ENCODE results near the gene CHPF2. TPM values are rescaled to one million over a fixed set of nuclear protein-coding genes. Genes with fewer than 3 reads are reported as not detected.
A peak's percentile ranks its signal among the peaks of the same experiment; 100 is the strongest.

Gene CHPF2
- total RNA-seq, 1 experiment from 2014 or later: 19.5 TPM

DNA sequence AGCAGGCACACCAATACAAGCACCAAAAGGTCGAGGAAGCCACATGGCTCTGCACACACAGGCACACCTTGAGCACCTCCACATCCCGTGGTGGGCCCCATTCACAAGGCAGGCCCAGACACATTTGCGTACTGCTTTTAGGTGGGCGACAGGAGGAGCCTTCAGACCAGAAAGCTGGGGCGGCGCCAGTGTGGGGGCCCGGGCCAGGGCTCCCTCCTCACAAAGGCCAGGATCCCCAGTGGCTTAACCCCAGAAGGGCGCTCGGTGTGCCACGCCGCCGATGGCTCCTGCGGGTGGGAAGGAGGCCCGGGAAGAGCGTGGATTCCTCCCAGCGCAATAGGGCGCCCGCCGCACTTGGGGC lies 19.0 kb downstream of the CHPF2 start:
- POLR2A ChIA-PET: no interaction called here
- H2AFZ ChIP-seq (ENCODE audit: low read depth, low read length, poor library complexity, severe bottlenecking): no peak overlapping the region

More for the DNA sequence above, 19.0 kb downstream of the CHPF2 start:
- intact Hi-C loops (cut with micrococcal nuclease): no loop called here
- no peaks in the 10 kb centered on the region for H3K36me3 ChIP-seq (ENCODE audit: control insufficient read depth in 1 of 2, insufficient read depth in 2 of 2, low read length in 2 of 2)
- no peaks in the 10 kb centered on the region for H3K9me3 ChIP-seq (ENCODE audit: control insufficient read depth in 1 of 2, insufficient read depth in 1 of 2, low read depth in 1 of 2, low read length in 2 of 2)
- no TSS peak for BruUV-seq (replicated peaks)
- H3K4me3 ChIP-seq (replicated peaks in 1 of 2; ENCODE audit: low read depth in 1 of 2, low read length in 2 of 2): peak overlapping the region; percentile 63 to 72
- TF ChIP-seq ZFX (IDR thresholded peaks at IDR 0.05): no peak
- no peak for TF ChIP-seq EGR1 (IDR thresholded peaks at IDR 0.05; ENCODE audit: low read depth)
- no peak for TF ChIP-seq RAD21 (IDR thresholded peaks at IDR 0.05; ENCODE audit: low read depth)
- no peak for TF ChIP-seq CTCF (IDR thresholded peaks at IDR 0.05 in 2 of 3, conservative IDR thresholded peaks at IDR 0.05 in 1 of 3; ENCODE audit: borderline replicate concordance in 1 of 3, insufficient read depth in 1 of 3, low read depth in 2 of 3, low read length in 2 of 3)
- no peak for TF ChIP-seq TCF7L2 (IDR thresholded peaks at IDR 0.05; ENCODE audit: borderline replicate concordance, extremely low read depth, insufficient read depth, insufficient read length)
- no peak for TF ChIP-seq REST (IDR thresholded peaks at IDR 0.05; ENCODE audit: low read depth)
- no peak for TF ChIP-seq SIN3A (IDR thresholded peaks at IDR 0.05; ENCODE audit: low read depth)
- TF ChIP-seq ATF3 (IDR thresholded peaks at IDR 0.05): no peak
- TF ChIP-seq EZH2phosphoT487 (IDR thresholded peaks at IDR 0.05; ENCODE audit: borderline replicate concordance): no peak
- no peak for TF ChIP-seq SP1 (IDR thresholded peaks at IDR 0.05; ENCODE audit: low read depth)
- TF ChIP-seq POLR2AphosphoS5 (IDR thresholded peaks at IDR 0.05; ENCODE audit: low read depth, low read length): no peak
- TF ChIP-seq CBX3 (IDR thresholded peaks at IDR 0.05; ENCODE audit: low read depth): no peak
- no peak for TF ChIP-seq MAX (IDR thresholded peaks at IDR 0.05)
- no peak for TF ChIP-seq POLR2A (IDR thresholded peaks at IDR 0.05; ENCODE audit: borderline replicate concordance, extremely low read depth, insufficient read depth, insufficient read length)
- TF ChIP-seq YY1 (IDR thresholded peaks at IDR 0.05; ENCODE audit: extremely low read depth, insufficient replicate concordance, low read depth, low read length): no peak
- TF ChIP-seq ZNF274 (IDR thresholded peaks at IDR 0.05; ENCODE audit: low read depth, low read length): no peak
- TF ChIP-seq CEBPB (IDR thresholded peaks at IDR 0.05; ENCODE audit: low read depth): no peak
- TF ChIP-seq SRF (IDR thresholded peaks at IDR 0.05; ENCODE audit: low read depth): no peak
- TF ChIP-seq FOSL1 (IDR thresholded peaks at IDR 0.05; ENCODE audit: low read depth): no peak
- TF ChIP-seq ZBTB33 (IDR thresholded peaks at IDR 0.05; ENCODE audit: extremely low read depth, insufficient replicate concordance, low read length): no peak
- peak overlapping the region; percentile 79 for H3K9ac ChIP-seq (ENCODE audit: low read length)
- H3K79me2 ChIP-seq (ENCODE audit: insufficient read depth, low read length): no peaks in the 10 kb centered on the region
- H4K20me1 ChIP-seq (ENCODE audit: insufficient read depth): no peaks in the 10 kb centered on the region
- ATAC-seq (peak; percentile 2), DNase-seq (ENCODE audit: low read depth, low spot score) (no peak)
- RAD21 ChIA-PET (ENCODE audit: low non-redundant PET in 1 of 2, low total read pairs in 2 of 2, uncharacterized antibody in 2 of 2, unreplicated experiment in 2 of 2): no interaction called here
- H3K27me3 ChIP-seq (ENCODE audit: insufficient read depth, low read length): no peaks in the 10 kb centered on the region
- H3K4me2 ChIP-seq (ENCODE audit: low read length): peak overlapping the region; percentile 87
- H3K27ac ChIP-seq (ENCODE audit: low read depth, low read length): peak overlapping the region; percentile 51
- H3K9me2 ChIP-seq (ENCODE audit: insufficient read depth): no peaks in the 10 kb centered on the region
- CTCF ChIA-PET: interaction anchor here (1.0 kb wide), 1 partner anchor 8 kb away, joined by 5 read pairs; no protein-coding TSS in a partner anchor
- H3K4me1 ChIP-seq (ENCODE audit: control insufficient read depth in 1 of 2, insufficient read depth in 2 of 2, low read length in 2 of 2): peaks cover 33 to 58% of the 10 kb centered on the region in 2 experiments

All from HCT116 (cell line).